Measurements from ENCODE around the gene PPIL4.

- no peak for TF ChIP-seq POLR2A (IDR thresholded peaks at IDR 0.05)
- no peak for TF ChIP-seq CTCF (IDR thresholded peaks at IDR 0.05)
Observed at GRCh38 chr6:149580880-149581279, 35.0 kb upstream of the PPIL4 start.
